Cerebellar nuclear complex (tissue), 1 donor: ENCODE measurements around the gene FRZB.
"Not testable (repeated sequence)": the region's sequence is repeated elsewhere in the genome, so short reads cannot be mapped to it uniquely, and the experiment has no call there.

Experiments
- DNase-seq, 2 experiments: peaks; one replicate each; lab custom pipeline; 2025; lab: John Stamatoyannopoulos, UW

Gene FRZB

DNA sequence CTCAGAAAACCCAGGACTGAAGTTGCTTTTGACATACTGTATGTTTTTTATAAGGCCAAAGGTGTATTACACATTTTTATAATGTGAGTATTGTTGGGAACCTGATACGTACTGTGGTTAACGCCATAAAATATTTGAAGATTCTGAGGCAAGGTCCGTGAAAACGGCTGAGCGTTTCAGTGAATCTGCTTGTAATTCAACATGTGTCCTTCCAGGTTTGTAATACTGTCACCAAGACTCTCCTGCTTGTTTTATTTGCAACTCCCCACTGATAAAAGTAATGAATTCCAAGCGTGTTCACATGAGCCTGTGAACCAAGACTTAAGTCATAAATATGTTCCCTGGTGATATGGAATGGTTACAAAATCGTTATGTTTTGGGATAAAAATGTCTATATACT lies 23.9 kb upstream of the FRZB start:
- DNase-seq: no peak

DNA sequence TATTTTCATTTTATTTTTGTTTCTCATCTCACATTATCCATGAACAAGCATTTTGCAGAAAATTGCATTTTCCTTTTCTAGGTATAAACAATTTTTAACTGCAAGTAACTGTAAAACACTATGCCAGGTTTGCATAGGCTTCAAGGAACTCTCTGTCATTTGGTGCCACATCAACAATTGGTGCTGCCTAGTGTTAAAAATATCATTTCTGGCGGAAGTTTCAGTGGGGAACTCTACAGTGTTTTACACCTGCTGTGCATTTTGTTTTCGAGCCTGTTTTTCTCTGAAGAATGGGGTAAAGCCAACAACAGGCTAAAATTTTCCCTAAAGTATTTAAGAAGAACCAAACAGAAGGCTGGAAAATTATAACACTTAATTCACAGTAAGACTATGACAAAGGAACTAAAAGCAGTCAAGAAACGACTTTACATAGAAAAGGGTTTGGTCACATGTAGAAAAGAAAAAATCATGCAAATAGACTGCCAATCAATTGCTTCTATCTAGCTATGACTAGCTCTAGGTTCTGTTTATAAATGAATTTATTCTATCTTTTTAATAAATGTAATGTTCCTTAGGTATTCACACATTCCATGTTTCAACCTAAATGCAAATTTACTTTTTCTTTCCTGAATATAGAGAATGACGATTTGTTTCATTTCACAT lies 21.4 kb upstream of the FRZB start:
- no peak for DNase-seq

DNA sequence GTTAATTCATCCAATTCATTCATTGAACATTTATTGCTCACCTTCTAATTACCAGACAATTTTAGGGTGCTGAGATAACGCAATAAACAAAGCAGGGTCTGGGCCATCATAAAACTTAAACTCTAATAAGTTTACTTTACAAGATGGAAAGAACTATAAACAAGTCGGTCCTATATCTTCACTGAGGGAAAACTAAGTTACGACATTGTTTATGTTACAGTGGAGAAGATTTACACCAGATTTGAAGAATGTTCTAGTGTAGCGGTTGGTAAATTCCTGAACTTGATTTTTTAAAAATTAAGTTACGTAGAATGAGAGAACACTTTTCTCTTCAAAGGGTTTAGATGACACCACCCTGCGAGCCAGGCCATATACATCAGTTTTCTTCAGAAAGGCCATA lies 20.7 kb upstream of the FRZB start:
- no peak for DNase-seq

DNA sequence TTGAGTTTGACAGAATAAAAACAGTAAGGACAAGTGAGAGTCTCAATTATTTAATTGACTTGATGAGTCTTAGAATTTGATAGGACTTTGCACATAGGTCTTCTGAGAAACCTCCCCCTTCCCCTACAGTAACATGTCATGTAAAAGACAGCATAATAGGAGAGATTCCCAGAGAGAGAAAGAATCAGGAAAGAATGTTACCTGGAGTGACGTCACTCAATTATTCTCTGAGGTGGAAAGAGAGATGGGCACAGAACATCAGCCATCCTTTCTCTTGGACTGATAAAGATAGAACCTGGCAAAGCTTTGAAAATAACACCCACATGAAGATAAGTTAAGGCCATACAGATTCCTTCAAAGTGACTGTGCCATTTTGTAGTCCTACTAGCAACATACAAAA lies 19.3 kb upstream of the FRZB start:
- DNase-seq: no peak

DNA sequence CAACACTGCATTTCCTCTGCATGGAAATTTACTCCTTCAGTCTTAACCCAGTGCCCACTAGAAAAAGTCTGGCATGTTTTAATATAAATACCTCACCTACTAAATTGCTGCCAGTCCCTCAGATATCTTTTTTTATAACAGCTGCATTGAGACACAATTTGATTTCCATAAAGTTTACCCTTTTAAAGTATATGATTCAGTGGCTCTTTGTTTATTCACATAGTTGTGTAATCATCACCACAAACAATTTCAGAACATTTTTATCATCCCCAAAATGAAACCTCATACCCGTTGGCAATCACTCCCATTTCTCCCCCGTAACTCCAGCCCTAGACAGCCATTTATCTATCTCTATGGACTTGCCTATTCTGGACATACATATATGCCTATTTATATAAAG lies 17.0 kb upstream of the FRZB start:
- DNase-seq: no peak

DNA sequence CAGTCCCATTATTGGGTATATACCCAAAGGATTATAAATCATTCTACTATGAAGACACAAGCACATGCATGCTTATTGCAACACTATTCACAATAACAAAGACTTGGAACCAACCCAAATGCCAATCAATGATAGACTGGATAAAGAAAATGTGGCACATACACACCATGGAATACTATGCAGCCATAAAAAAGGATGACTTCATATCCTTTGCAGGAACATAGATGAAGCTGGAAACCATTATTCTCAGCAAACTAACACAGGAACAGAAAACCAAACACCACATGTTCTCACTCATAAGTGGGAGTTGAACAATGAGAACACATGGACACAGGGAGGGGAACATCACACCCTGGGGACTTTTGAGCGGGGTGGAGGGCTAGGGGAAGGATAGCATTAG lies 13.7 kb upstream of the FRZB start:
- not testable (repeated sequence) for DNase-seq

DNA sequence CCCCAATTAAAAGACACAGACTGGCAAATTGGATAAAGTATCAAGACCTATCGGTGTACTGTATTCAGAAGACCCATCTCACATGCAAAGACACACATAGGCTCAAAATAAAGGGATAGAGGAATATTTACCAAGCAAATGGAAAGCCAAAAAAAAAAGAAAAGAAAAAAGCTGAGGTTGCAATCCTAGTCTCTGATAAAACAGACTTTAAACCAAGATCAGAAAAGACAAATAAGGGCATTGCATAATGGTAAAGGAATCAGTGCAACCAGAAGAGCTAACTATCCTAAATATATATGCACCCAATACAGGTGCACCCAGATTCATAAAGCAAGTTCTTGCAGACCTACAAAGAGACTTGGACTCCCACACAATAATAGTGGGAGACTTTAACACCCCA lies 10.2 kb upstream of the FRZB start:
- DNase-seq: not testable (repeated sequence)

DNA sequence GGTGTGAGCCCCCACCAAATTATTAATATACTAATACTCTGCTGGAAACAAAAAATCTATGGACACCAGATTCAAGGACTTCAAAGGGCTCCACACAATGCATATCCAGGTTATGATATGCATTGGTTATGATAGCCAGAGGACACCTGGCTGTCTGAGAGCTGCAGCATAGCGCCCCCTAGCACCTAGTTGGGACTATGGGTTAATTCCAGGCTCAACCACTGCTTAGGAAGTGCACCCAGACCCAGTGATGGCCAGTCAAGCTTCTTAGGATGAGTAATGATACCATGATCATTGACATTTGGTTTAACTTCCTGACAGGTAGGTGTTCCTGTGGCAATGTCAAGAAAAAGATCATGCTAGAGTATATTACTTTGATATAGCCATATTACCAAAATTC lies 3.8 kb upstream of the FRZB start:
- DNase-seq: no peak

DNA sequence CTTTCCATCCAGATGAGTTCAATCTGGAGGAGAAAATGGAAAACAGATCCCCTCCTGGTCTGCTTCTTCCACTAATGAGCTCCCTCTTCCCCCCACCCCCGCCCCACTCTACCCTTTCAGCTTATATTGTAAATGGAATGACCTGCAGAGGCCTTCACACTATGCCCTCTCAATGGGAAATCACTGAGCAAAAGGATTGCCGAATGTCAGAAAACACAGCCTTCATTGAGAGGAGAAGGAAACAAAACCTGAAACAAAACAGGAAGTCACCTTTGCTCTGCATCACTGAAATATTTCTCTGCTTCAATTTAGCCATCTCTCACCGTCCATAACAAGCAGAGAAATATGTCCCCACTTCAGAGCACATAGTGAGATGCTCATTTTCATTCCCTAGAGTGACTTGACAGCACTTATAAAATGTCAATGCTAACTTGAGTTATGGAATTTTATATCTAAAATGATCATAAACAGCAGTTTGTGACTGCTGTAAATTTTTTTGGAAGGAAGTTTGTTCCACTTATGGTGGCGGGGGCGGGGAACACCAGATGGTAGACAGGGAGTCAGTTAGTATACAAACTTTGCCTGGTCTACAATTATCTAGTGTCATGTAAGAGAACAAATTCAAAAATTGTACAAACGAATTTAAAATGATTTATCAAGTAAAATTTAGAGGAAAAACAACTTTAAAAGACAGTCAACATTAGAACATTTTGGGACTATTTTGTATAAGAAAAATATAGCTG lies 1.8 kb upstream of the FRZB start:
- no peak for DNase-seq

DNA sequence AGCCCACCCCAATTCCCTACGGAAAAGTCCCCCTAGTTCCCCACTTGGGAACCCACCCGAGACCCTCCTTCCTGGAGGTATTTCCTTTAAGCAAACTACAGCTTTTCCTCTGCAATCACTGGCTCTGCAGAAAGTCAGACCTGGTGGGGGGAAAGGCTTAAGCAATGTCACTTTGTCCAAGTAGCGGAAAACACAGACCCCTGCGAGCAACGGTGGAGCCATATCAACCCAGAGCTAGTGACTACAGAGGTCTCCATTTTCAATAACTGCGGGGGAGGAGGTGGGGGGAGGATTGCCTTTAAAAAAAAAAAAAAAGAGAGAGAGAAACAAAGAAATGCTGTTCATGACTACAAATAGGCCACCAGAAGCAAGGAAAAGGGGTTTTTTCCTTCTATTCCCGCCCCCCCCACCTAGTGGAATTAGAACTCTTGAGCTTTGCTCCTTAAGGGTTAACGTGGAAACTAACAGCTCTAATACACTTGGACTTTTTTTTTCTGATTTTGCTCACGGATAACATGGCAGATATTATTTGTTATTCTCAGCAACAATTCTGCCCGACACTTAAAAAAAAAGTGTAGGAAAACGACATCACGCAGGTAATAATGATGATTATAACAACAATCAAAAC lies 1.1 kb upstream of the FRZB start:
- DNase-seq: no peak

DNA sequence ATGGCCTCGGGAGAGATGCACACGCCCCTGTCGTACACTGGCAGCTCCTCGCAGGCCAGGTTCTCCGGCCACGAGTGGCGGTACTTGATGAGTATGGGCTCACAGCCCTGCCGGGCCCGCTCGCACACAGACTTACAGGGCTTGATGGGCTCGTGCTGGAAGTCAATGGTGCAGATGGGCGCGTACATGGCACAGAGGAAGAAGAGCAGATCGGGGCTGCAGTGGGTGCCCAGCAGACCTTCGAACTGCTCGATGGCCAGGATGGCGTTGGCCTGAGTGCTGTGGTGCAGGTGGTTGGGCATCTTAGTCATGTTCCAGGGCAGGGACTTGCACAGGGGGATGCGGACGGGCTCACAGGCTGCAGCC lies 359 bp downstream of the FRZB start:
- DNase-seq: no peak

DNA sequence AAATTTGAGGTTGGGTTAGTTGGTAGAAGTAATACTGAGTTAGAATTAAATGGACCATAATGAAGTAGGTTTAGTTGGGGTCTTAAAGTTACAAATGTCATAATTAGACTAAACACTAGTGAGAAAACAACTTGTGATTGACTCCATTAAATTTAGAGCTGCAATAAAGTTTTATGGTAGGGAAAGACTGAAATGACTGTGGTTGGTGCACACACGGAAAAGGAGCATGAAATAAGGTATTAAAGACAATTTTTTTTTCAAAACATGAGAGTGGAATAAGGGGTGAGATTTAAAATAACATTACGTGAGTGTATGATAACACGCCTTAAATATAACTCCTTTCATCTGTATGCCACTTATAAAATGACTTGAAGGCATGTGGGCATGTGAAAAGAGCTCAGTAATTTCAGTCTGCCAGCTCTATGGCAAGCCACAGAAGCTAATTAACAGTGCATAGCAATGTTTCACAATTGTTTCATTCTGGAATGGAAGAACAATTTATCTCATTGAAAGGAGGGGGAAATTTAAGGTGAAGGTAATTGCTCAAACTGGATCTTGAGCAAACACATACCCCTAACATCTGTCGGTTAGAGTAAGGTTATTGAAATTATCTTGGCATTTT lies 1.4 kb downstream of the FRZB start:
- no peak for DNase-seq

DNA sequence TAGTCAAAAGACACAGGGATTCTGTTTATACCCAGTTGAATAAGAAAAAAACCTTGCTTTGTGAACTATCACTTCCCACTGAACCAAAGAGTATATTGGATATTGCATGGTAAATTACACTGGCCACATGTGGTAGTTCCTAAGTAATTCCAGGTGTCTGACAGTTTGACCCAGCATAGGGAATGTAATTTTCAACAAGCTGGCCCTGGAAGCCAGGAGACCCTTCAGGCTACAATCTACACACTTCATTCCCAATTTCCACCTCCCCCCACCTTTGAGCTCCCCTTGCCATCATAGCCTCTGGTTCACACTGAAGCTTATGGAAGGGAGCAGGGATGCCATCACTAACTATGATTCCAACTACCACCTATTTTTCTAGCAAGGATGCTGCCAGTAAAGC lies 2.8 kb downstream of the FRZB start:
- no peak for DNase-seq

DNA sequence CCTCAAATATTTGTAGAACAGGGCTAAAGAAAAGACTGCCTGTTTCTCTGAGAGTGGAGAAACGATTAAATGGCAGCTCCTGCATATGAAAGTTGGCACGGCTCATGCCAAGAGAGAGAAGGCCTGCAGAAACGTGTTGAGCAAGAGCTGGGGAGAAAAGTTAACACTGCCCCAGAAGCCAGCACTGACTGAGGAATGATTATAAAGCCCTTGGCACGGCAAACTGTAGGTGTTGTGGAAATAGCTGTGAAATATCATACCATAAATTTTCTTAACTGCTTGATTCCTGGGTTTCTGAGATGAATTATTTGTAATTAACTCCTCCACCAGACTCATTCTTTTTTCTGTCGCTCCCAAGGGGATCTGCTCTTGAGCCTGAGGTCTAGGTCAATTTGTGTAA lies 4.3 kb downstream of the FRZB start:
- DNase-seq: no peak

DNA sequence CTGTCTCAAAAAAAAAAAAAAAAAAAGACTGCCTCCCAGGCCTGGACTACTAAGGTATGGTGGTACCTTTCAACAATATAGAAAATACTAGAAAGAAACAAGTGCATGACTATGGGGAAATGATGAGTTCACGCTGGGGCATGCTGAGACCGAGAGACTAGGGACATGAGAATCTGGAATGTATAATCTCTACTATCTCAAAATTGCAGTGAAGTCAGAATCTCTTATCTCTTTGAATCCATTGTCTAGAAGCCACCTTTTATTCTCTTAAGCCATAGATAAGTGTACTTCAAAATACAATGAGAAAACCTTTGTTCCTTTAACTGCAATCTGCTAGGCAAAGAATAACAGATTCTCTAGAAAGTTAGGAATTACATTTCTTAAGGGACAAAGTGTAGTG lies 5.6 kb downstream of the FRZB start:
- DNase-seq: no peak

DNA sequence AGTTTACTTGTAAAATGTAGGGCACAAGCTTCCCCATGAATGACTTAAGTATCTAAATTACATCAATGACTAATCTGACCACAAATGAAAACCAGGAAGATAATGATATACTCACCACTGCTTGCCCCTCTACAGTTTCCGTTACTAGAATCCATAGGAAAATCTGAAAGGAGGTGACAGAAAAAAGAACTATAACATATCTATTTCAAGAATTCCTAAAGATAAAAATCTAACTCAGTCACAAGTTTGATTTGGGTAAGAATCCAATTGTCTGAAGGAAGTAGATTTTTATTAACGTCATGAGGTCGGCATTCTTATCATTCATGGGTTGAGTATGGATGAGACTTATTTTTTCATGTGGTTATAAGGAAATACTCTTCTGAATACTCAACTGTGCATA lies 7.8 kb downstream of the FRZB start:
- DNase-seq: no peak

DNA sequence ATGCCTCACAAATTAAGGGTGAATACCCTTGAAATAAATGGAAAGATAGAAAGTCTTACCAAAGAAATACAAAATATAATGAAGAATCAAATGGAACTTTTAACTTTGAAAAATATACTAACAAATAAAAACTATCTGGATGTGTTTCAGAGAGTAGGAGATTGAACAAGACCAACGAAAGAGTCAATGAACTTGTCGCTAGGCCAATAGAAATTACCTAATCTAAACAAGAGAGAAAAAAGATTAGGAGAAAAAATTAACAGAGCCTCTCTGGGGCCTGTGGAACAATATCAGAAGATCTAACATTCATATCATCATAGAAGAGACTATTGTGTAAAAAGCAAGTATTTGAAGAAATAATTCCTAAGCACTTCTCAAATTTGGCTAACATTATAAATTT lies 11.1 kb downstream of the FRZB start:
- DNase-seq: no peak

DNA sequence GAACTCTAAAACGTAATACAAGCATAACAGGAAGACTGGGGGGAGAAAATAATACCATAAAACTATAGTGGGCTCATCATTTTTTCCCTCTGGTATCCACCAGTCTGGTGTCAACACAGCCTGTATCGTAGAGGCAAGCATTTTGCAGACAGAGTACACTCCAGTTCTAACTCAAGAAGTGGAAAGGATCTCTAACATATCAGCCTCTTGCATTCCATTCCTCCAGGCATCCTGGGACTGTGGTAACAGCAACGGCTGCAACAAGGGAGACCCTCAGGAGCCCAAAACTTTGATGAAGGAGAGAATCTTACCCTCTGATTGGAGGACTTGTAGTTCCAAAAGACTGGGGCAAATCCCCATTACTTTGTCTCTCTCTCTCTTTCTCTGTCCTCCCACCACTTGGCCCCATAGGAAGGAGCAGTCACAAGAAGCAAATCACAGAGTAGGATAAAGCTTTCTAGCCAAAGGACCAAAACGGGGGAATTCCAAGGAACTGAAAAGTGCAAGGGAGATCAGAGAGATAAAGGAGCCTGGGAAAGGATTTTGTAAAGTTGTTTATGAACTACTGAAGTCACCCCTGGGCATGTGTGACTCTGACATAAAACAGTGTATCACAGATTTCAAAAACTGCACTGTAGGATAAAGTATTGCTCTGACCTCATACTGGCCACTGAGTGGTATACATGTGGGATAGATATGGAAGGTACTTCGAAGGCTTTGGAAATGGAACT lies 11.9 kb downstream of the FRZB start:
- DNase-seq: no peak

DNA sequence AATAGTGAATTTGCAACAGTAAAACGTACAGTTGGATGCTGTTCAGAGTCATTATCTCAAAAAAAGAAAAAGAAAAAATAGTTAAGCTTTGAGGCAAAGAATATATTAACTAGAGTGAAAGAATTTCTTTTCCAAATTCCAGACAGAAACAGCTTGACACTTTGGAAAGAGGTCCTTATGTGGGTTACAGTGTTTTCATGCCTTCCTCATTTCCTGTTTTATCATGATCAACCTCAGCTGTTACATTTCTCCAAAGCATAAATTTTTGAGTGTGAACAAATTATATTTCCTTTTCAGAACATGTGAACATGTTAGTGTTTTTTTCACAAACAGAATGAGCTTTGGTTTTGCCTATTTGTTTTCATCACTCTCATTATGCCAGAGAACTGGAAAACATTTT lies 13.6 kb downstream of the FRZB start:
- no peak for DNase-seq

DNA sequence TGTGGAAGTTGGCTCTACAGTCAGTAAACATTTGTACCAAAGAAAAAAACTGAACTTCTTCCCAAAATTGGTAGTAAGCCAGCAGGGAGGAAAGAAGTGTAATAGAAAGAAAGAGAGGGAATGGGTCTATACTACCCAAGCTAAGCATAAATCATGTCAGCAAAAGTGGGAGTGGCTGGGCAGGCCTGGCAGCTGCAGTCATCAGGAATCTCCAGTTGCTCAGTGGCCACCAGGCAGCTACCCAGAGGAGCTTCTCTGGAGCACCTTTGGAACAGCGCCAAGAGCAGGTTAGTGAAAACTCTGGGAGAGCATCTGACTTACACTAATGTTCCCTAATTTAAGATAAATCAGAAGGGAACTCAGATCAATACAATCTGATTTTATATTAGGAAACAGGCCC lies 14.3 kb downstream of the FRZB start:
- DNase-seq: no peak

DNA sequence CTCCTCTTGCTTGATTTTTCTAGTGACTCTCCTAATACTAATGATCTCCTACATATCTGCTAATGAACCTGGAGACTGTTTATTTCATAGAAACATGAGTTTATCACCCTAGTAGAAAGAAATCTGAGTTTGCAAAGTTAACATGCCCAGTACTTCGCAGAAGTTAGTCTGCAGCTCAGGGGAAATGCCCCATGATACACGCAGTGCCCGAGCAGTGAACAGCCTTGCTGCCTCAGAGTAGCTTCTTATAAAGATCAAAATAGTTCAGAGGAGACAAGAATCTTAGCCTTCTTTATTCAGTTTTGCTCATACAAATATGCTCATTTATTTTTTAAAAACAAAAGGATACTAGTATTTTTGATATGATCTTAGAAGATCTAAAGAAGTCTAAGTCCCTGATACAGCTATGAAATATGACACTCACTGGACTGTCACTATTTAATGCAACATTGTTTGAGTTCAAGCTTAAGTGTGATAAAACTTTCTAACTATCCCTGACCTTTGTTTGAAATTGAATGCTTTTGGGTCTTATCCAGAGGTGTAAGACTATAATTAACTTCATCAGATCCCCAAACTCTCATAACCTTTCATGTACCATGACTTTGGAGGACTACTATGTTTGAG lies 20.5 kb downstream of the FRZB start:
- DNase-seq: no peak

DNA sequence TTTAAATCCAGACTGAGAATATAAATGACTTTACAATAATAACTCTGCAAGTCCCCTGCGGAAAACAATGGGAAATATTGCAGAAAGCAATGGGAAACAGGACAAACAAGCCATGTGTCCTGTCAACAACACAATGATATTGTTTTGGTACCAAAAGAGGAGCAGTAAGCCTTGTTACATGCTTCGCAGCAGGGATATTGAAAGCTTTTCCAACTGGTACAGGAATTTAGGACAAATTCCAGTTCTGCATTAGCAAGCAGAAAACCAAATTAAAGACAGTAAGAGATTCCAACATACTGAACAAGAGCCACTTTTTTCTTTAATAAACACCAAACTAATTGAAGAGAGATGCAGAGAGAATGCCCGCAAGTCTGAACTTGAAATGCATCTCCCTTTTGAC lies 30.0 kb downstream of the FRZB start:
- no peak for DNase-seq
